ENCODE results near the gene CDYL.

Gene CDYL

GRCh38 chr6:4781967-4782575 lies 5.9 kb downstream of the CDYL start:
- H3K36me3 Mint-ChIP-seq: peaks cover 16% of the 10 kb centered on the region
- peaks cover 91% of the 10 kb centered on the region for H3K4me1 Mint-ChIP-seq
- no peaks in the 10 kb centered on the region for H3K27me3 Mint-ChIP-seq
- no peak for ATAC-seq
- H3K27ac Mint-ChIP-seq: no peak overlapping the region
- no peak overlapping the region for H3K4me3 Mint-ChIP-seq
- peaks cover 11% of the 10 kb centered on the region for H3K9me3 Mint-ChIP-seq

- no peaks in the 10 kb centered on the region for H3K27me3 Mint-ChIP-seq
- peak overlapping the region; percentile 28 for H3K27ac Mint-ChIP-seq
- H3K36me3 Mint-ChIP-seq: peaks cover 12% of the 10 kb centered on the region
- peaks cover 73% of the 10 kb centered on the region for H3K4me1 Mint-ChIP-seq
- no peak for ATAC-seq
- H3K9me3 Mint-ChIP-seq: peaks cover 4% of the 10 kb centered on the region
- no peak overlapping the region for H3K4me3 Mint-ChIP-seq
Observed at GRCh38 chr6:4786996-4787395, 10.8 kb downstream of the CDYL start.

- no peaks in the 10 kb centered on the region for H3K27me3 Mint-ChIP-seq
- H3K4me1 Mint-ChIP-seq: peaks cover 58% of the 10 kb centered on the region
- ATAC-seq: no peak
- peaks cover 4% of the 10 kb centered on the region for H3K9me3 Mint-ChIP-seq
- no peak overlapping the region for H3K27ac Mint-ChIP-seq
- H3K4me3 Mint-ChIP-seq: no peak overlapping the region
- peaks cover 12% of the 10 kb centered on the region for H3K36me3 Mint-ChIP-seq
Observed at GRCh38 chr6:4788482-4788881, 12.3 kb downstream of the CDYL start.

GRCh38 chr6:4788953-4789584 lies 12.9 kb downstream of the CDYL start:
- Mint-ChIP-seq H3K36me3 (peaks cover 6% of the 10 kb centered on the region), H3K27ac (peak overlapping the region; percentile 46), H3K27me3 (no peaks in the 10 kb centered on the region), H3K4me1 (peaks cover 53% of the 10 kb centered on the region), H3K4me3 (peak overlapping the region; percentile 60), H3K9me3 (no peaks in the 10 kb centered on the region)
- peak; percentile 93 for ATAC-seq

GRCh38 chr6:4790158-4790899 lies 14.1 kb downstream of the CDYL start:
- Mint-ChIP-seq H3K4me1 (peaks cover 45% of the 10 kb centered on the region), H3K9me3 (no peaks in the 10 kb centered on the region), H3K4me3 (no peak overlapping the region), H3K27ac (peak overlapping the region; percentile 46), H3K36me3 (peaks cover 5% of the 10 kb centered on the region), H3K27me3 (no peaks in the 10 kb centered on the region)
- no peak for ATAC-seq

- Mint-ChIP-seq H3K4me3 (no peak overlapping the region), H3K4me1 (peaks cover 45% of the 10 kb centered on the region), H3K36me3 (no peaks in the 10 kb centered on the region), H3K27me3 (no peaks in the 10 kb centered on the region), H3K9me3 (no peaks in the 10 kb centered on the region), H3K27ac (no peak overlapping the region)
- no peak for ATAC-seq
Observed at GRCh38 chr6:4794140-4794707, 18.0 kb downstream of the CDYL start.

DNA sequence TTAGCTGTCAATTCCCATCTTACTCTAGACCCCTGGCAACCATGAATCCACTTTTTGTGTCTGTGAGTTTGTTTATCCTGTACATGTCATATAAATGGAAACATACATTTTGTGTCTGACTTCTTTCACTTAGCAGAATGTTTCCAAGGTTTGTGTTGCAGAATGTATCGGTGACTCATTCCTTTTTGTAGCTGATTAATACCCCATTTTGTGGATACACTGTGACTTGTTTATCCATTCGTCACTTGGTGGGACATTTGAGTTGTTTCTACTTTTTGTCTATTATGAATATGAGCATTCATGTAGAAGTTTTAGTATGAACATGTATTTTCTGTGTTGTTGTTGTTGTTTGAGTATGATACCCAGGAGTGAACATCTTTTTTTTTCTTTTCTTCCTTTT lies 21.4 kb downstream of the CDYL start:
- Mint-ChIP-seq H3K36me3 (no peaks in the 10 kb centered on the region), H3K9me3 (no peaks in the 10 kb centered on the region), H3K4me1 (peaks cover 55% of the 10 kb centered on the region), H3K27ac (no peak overlapping the region), H3K4me3 (no peak overlapping the region), H3K27me3 (no peaks in the 10 kb centered on the region)
- ATAC-seq: no peak

GRCh38 chr6:4799912-4800311 lies 23.7 kb downstream of the CDYL start:
- H3K27ac Mint-ChIP-seq: no peak overlapping the region
- no peaks in the 10 kb centered on the region for H3K27me3 Mint-ChIP-seq
- H3K4me3 Mint-ChIP-seq: no peak overlapping the region
- H3K9me3 Mint-ChIP-seq: no peaks in the 10 kb centered on the region
- H3K36me3 Mint-ChIP-seq: no peaks in the 10 kb centered on the region
- ATAC-seq: no peak
- H3K4me1 Mint-ChIP-seq: peaks cover 78% of the 10 kb centered on the region

- no peaks in the 10 kb centered on the region for H3K36me3 Mint-ChIP-seq
- H3K9me3 Mint-ChIP-seq: no peaks in the 10 kb centered on the region
- no peak for ATAC-seq
- H3K4me1 Mint-ChIP-seq: peaks cover 81% of the 10 kb centered on the region
- H3K27ac Mint-ChIP-seq: no peak overlapping the region
- no peaks in the 10 kb centered on the region for H3K27me3 Mint-ChIP-seq
- no peak overlapping the region for H3K4me3 Mint-ChIP-seq
Observed at GRCh38 chr6:4800662-4801061, 24.5 kb downstream of the CDYL start.

- H3K4me3 Mint-ChIP-seq: peak overlapping the region; percentile 66
- H3K27ac Mint-ChIP-seq: peak overlapping the region; percentile 33
Observed at GRCh38 chr6:4801491-4802110, 25.4 kb downstream of the CDYL start.

GRCh38 chr6:4802312-4802935 lies 26.2 kb downstream of the CDYL start:
- Mint-ChIP-seq H3K27me3 (no peaks in the 10 kb centered on the region), H3K27ac (peak overlapping the region; percentile 33), H3K9me3 (no peaks in the 10 kb centered on the region), H3K4me3 (peak overlapping the region; percentile 66), H3K36me3 (no peaks in the 10 kb centered on the region), H3K4me1 (peaks cover 84% of the 10 kb centered on the region)
- ATAC-seq: peak; percentile 86

More at GRCh38 chr6:4801491-4802110, 25.4 kb downstream of the CDYL start:
- Mint-ChIP-seq H3K27me3 (no peaks in the 10 kb centered on the region), H3K36me3 (no peaks in the 10 kb centered on the region), H3K4me1 (peaks cover 86% of the 10 kb centered on the region), H3K9me3 (no peaks in the 10 kb centered on the region)
- peak; percentile 90 for ATAC-seq

DNA sequence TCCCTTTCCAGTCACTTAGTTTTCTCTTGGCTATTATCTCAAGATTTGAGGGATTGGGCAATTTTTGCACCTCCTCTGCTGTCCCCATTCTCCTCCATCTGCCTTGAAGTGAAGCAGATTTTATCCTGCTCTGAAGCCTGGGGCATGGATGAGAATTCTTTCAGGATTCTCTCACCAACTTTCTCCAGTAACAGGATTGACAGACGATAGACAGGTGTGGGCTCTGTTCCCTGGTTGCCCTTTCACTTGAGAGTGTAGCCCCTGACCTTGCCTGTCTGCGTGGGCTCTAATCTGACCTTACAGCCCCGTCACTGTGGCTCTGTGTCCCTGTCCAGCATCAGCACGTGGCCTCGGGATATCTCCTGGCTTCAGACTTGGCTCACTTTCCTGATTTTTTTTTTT lies 27.1 kb downstream of the CDYL start:
- H3K9me3 Mint-ChIP-seq: no peaks in the 10 kb centered on the region
- H3K36me3 Mint-ChIP-seq: no peaks in the 10 kb centered on the region
- peaks cover 81% of the 10 kb centered on the region for H3K4me1 Mint-ChIP-seq
- H3K27me3 Mint-ChIP-seq: no peaks in the 10 kb centered on the region
- ATAC-seq: no peak
- peak overlapping the region; percentile 2 for H3K4me3 Mint-ChIP-seq
- H3K27ac Mint-ChIP-seq: peak overlapping the region; percentile 33

DNA sequence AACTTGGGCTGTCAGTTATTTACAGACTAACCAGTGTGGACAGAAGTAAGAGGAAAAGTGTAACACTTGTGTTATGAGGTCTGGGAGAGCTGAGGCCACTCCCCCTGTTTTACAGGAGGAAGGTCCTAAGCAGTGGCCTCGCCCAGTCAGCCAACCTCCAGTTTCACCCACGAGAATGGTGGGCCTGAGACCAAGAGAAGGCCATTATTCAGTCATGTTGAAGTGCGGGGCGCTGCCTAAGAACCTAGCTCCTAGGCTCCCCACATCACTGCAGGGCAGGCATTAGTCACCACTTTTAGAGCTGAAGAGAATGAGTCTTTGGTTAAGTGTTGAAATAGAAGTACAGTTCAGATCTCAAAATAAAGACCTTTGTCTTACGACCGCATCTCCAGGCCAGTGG lies 27.9 kb downstream of the CDYL start:
- Mint-ChIP-seq H3K27me3 (no peaks in the 10 kb centered on the region), H3K4me1 (peaks cover 81% of the 10 kb centered on the region), H3K27ac (no peak overlapping the region), H3K36me3 (peaks cover 5% of the 10 kb centered on the region), H3K9me3 (no peaks in the 10 kb centered on the region), H3K4me3 (no peak overlapping the region)
- no peak for ATAC-seq

- no peak for ATAC-seq
- Mint-ChIP-seq H3K27ac (no peak overlapping the region), H3K4me3 (no peak overlapping the region)
Observed at GRCh38 chr6:4805553-4806336, 29.5 kb downstream of the CDYL start.

More at GRCh38 chr6:4805553-4806336, 29.5 kb downstream of the CDYL start:
- Mint-ChIP-seq H3K27me3 (no peaks in the 10 kb centered on the region), H3K9me3 (peaks cover 5% of the 10 kb centered on the region), H3K4me1 (peaks cover 88% of the 10 kb centered on the region), H3K36me3 (peaks cover 11% of the 10 kb centered on the region)

Data from stimulated activated memory B cell treated with anti-CD40 and anti-IgM and Interleukin-4, amounts not matched to agents 10 μg/mL and 1 μg/mL and 100 μg/mL, for 72 hours (primary cell).